ENCODE data around the gene ANGPT4. TPM values are rescaled to one million over a fixed set of nuclear protein-coding genes. Genes with fewer than 3 reads are reported as not detected.

The ANGPT4 gene
- total RNA-seq, 4 donors from 2014 or later, result 0.04 to 0.15 (median 0.10) TPM; not detected in 1

GRCh38 chr20:961768-962167 is 45.6 kb upstream of the ANGPT4 start:
- DNase-seq (no peak), ATAC-seq (no peak)
- in situ Hi-C loops (cut with MboI; ENCODE audit: low sequenced_read_pairs in 4 of 4) (loop anchor here in 2 of 4 donors (25.0 kb wide), 1 partner anchor 251 kb away; the partner anchor contains the start of gene C20orf202 (in 2 of the 2)), intact Hi-C loops (cut with DNase I; ENCODE audit: low total_unique reads) (no loop called here)
- Histone ChIP-seq H3K4me3 (no peak overlapping the region), H3K36me3 (no peaks in the 10 kb centered on the region), H3K27me3 (peaks cover 0 to 15% (median 5%) of the 10 kb centered on the region in 3 donors), H3K9me3 (no peaks in the 10 kb centered on the region), H3K4me1 (no peaks in the 10 kb centered on the region), H3K27ac (no peak overlapping the region)
- TF ChIP-seq CTCF (IDR thresholded peaks at IDR 0.05 in 4 of 5, conservative IDR thresholded peaks at IDR 0.05 in 1 of 5) (no peak), POLR2A (IDR thresholded peaks at IDR 0.05) (no peak)

- H3K27me3 ChIP-seq, result peaks cover 0 to 16% (median 6%) of the 10 kb centered on the region in 3 donors
- no peaks in the 10 kb centered on the region for H3K36me3 ChIP-seq
- in situ Hi-C loops (cut with MboI; ENCODE audit: low sequenced_read_pairs in 4 of 4) (loop anchor here in 3 of 4 donors (5.0 to 25.0 kb wide), 2 partner anchors 143 to 252 kb away; partner anchors contain the start of gene C20orf202 (in 2 of the 3)), intact Hi-C loops (cut with DNase I; ENCODE audit: low total_unique reads) (no loop called here)
- H3K27ac ChIP-seq, result no peak overlapping the region
- no peak for DNase-seq
- TF ChIP-seq CTCF (IDR thresholded peaks at IDR 0.05 in 4 of 5, conservative IDR thresholded peaks at IDR 0.05 in 1 of 5) (no peak), POLR2A (IDR thresholded peaks at IDR 0.05) (no peak)
- H3K9me3 ChIP-seq, result no peaks in the 10 kb centered on the region
- ATAC-seq, result no peak
- H3K4me3 ChIP-seq, result no peak overlapping the region
- no peaks in the 10 kb centered on the region for H3K4me1 ChIP-seq
Observed at GRCh38 chr20:959996-960615, 44.0 kb upstream of the ANGPT4 start.

- TF ChIP-seq POLR2A (IDR thresholded peaks at IDR 0.05), result no peak
- TF ChIP-seq CTCF (IDR thresholded peaks at IDR 0.05 in 4 of 5, conservative IDR thresholded peaks at IDR 0.05 in 1 of 5), result no peak
- Histone ChIP-seq H3K4me1 (no peaks in the 10 kb centered on the region), H3K27me3 (peaks cover 0 to 22% (median 6%) of the 10 kb centered on the region in 3 donors), H3K27ac (no peak overlapping the region), H3K9me3 (no peaks in the 10 kb centered on the region), H3K4me3 (no peak overlapping the region), H3K36me3 (no peaks in the 10 kb centered on the region)
- ATAC-seq (no peak), DNase-seq (no peak)
- in situ Hi-C loops (cut with MboI; ENCODE audit: low sequenced_read_pairs in 4 of 4), result loop anchor here in 3 of 4 donors (5.0 to 25.0 kb wide), 2 partner anchors 142 to 253 kb away; partner anchors contain the start of gene C20orf202 (in 2 of the 3)
- intact Hi-C loops (cut with DNase I; ENCODE audit: low total_unique reads), result no loop called here
Observed at GRCh38 chr20:958936-959815, 43.0 kb upstream of the ANGPT4 start.

- Histone ChIP-seq H3K4me1 (no peaks in the 10 kb centered on the region), H3K27ac (no peak overlapping the region), H3K9me3 (no peaks in the 10 kb centered on the region), H3K27me3 (peaks cover 0 to 22% (median 9%) of the 10 kb centered on the region in 3 donors), H3K36me3 (no peaks in the 10 kb centered on the region), H3K4me3 (no peak overlapping the region)
- in situ Hi-C loops (cut with MboI; ENCODE audit: low sequenced_read_pairs in 4 of 4) (loop anchor here in 3 of 4 donors (5.0 to 25.0 kb wide), 2 partner anchors 140 to 255 kb away; partner anchors contain the start of gene C20orf202 (in 2 of the 3)), intact Hi-C loops (cut with DNase I; ENCODE audit: low total_unique reads) (no loop called here)
- no peak for ATAC-seq
- TF ChIP-seq CTCF (IDR thresholded peaks at IDR 0.05 in 4 of 5, conservative IDR thresholded peaks at IDR 0.05 in 1 of 5), result no peak
- TF ChIP-seq POLR2A (IDR thresholded peaks at IDR 0.05), result no peak
- DNase-seq, result no peak
Observed at GRCh38 chr20:957544-957943, 41.4 kb upstream of the ANGPT4 start.

Measured in gastrocnemius medialis (tissue), 4 donors.